GM12892 (cell line): ENCODE results near the gene ZCWPW1.

Source experiments
- POLR2A ChIP-seq: IDR thresholded peaks from 2 replicates; pipeline ENCODE4 v1.6.1; 2011; ENCODE audit warnings: low read depth, low read length, control low read depth
- POLR2AphosphoS5 ChIP-seq: IDR thresholded peaks from 2 replicates; pipeline ENCODE4 v1.6.1; 2011; ENCODE audit warnings: low read depth, low read length, control low read depth
- TAF1 ChIP-seq: IDR thresholded peaks from 2 replicates; pipeline ENCODE4 v1.6.1; 2011; ENCODE audit warnings: low read depth, mild to moderate bottlenecking, control low read depth, low read length, borderline replicate concordance

- TF ChIP-seq POLR2AphosphoS5 (no peak), POLR2A (no peak), TAF1 (no peak)
Measured at GRCh38 chr7:100378114-100378755, 50.3 kb downstream of the ZCWPW1 start.
